Endothelial cell of hepatic sinusoid (primary cell): ENCODE data around the gene LRP5.

ENCODE experiments used
- in situ Hi-C: cut with HindIII; loops from 2 replicates; pipeline ENCODE4 v1.10.0; 2017; ENCODE audit warnings: low sequenced_read_pairs

The LRP5 gene

GRCh38 chr11:68308068-68308467, 4.3 kb upstream of the LRP5 start:
- in situ Hi-C loops: no loop called here

- in situ Hi-C loops: no loop called here
These were observed 2.7 kb upstream of the LRP5 start for GRCh38 chr11:68309621-68310185.

GRCh38 chr11:68311160-68312116, 953 bp upstream of the LRP5 start:
- in situ Hi-C loops: no loop called here

DNA sequence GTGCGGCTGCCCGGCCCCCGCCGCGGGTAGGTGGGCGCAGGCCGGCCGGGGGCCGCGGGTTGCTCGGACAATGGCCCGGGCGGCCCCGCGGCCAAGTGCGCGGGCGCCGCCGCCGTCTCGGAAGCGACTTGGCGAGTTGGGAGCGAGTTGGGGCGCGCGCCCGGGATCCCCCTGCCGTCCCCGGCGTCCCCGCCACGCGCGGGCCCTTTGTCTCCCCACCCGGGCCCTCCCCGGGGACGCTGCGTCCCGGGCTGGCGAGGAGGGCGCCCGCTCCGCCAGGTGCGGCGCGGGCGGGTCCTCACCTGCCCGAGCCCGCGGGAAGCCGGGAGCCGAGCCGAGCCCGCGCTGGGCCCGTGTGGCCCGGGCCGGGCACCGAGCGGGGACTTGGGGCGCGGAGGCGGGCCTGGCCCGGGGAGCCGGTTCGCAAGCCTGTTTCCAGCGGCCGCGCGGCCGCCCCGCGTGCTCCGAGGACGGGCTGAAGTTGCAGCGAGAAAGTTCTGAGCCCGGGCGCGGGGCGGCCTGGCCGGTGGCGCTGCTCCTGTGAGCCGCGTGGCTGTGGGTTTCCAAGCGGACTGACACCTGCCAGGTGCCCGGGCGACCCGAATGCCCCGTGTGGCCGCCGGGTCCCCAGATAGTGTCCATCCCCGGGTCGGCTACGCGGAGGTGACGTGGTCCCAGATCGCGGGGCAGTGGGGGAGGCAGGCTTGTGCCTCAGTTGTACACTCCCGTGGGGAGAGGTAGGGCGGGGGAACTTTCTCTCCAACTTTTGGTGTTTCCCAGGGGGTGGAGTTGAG, 586 bp downstream of the LRP5 start:
- in situ Hi-C loops: no loop called here

GRCh38 chr11:68313574-68314202, 1.3 kb downstream of the LRP5 start:
- in situ Hi-C loops: no loop called here

- in situ Hi-C loops: no loop called here
These were observed 2.1 kb downstream of the LRP5 start for GRCh38 chr11:68314203-68315170.

DNA sequence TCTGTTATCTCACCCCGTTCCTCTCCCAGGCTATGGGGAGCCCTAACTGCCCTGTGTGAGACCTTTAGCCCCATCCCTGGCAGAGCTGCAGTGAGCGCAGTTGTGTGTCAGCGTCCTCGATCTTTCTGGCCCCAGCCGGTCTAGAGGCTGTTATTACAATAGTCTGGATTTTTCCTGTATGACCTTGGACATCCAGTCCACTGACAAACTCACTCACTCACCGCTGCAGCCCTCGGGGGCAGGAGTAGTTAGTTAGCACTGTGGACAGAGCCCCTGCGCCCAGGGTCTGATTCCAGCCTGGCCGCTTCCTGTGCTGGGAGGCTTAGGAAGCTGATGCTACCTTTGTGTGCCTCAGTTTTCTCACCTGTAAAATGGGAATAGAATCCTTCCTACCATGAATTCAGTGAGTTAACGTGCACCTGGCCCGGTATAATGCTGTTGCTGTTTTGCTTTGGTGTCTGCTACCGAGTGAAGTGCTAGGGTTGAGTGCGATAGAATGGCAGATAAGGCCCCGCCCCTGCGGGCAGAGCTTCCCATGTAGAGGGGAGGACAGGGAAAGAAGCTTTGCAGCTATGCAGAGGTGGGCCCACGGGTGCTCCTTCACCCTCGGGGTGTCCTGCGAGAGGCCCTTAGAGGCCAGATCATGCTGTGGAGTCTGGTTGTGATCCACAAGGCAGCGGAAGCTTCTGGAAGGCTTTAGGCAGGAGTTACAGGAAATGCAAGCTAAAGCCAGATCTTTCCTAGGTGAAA, 3.0 kb downstream of the LRP5 start:
- in situ Hi-C loops: no loop called here

DNA sequence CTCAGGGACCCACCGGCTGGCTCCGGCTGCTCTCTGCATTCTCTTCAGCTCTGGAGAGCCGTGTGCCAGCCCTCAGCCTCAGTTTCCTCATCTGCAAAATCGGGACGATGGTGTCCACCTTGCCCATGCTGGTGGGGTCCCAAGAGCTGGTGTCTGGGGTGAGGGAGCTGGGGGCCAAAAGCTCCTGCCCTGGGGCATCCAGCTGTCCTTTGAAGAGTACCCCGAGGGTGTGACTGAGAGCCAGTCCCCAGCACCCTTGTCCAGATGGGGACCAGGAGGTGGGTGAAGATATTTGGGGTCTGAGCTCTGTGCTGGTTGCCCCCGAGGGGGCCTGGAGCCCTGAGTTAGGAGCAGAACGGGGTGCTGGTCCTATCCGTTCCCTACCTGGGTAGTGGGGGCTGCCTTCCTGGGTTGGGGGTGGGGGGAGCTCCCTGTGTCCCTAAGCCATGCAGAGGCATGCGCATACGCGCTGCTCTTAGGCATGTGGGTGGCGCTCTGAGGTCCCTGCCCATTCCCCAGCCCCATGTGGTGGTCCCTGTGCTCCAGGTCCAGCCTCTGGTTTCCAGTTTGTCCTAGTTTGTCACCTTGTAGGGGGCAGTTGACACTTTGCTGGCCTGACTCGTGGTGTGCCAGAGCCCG, 4.9 kb downstream of the LRP5 start:
- in situ Hi-C loops: no loop called here

- in situ Hi-C loops: no loop called here
These were observed 9.1 kb downstream of the LRP5 start for GRCh38 chr11:68321293-68322051.

DNA sequence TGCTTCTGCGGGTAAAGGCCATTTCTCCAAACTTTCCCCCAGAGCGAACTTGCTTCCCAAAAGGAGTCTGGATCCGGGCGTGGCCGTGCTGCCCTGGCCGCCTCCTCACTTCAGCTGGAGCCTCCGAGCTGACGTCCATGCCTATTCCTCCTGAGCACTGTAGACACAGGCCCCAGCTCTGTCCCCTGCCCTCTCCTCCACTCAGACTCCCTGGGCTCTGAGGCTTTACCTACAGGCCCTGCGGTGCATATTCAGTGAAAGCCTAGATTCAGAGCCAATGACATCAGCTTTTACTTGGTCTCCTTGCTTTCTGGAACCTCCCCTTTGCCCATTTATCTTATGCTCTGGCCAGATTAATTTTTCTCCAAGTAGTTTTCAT, 9.7 kb downstream of the LRP5 start:
- in situ Hi-C loops: no loop called here

- in situ Hi-C loops: no loop called here
These were observed 11.8 kb downstream of the LRP5 start for GRCh38 chr11:68324241-68324640.

GRCh38 chr11:68324695-68325094, 12.3 kb downstream of the LRP5 start:
- in situ Hi-C loops: no loop called here

- in situ Hi-C loops: no loop called here
These were observed 13.0 kb downstream of the LRP5 start for GRCh38 chr11:68325183-68325906.

- in situ Hi-C loops: no loop called here
These were observed 13.5 kb downstream of the LRP5 start for GRCh38 chr11:68325907-68326220.

GRCh38 chr11:68326334-68327215, 14.2 kb downstream of the LRP5 start:
- in situ Hi-C loops: no loop called here

DNA sequence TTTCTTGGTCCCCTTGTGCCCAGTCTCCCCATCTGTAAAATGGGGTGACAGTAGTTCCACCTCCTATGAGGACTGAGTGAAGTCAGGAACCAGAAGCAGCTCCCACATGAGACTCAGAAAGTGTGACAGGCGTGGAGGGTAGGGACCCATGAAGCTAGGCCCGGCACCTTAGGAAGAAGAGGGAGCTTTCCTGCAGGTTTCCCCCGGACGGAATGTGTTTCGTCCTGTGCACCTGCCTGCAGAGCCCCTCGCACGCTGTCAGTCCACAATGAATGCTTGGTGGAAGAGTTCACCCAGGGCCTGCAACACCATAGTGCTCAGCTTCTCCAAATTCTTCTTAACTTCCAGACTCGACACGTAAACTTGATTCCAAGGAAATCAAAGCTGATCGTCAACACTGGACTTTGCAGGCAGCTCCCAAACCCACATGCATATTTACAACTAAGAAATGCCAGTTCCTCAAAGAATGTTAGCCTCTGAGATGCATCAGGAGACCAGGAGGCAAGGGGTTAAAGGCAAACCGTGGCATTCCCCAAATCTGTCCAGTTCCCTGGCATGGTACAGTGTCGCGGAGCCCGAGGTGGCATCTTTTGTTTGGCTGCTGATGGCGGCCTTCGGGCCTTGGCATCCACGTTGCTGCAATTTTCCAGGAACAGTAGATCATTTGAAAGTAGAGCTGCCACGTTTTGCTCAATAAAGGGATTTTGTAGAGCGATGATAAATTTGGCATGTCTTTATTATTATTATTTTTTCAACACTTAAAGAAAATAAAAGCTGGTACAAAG, 15.4 kb downstream of the LRP5 start:
- in situ Hi-C loops: no loop called here
